GM21423 (cell line): Measurements from ENCODE around the gene CILP.

ENCODE experiments used
- ATAC-seq: cut with Tn5 transposase; IDR thresholded peaks from one replicate; pipeline ENCODE4 v1.9.1; 2021; ENCODE audit warnings: mild to moderate bottlenecking, moderate library complexity; ENCODE audit not compliant: unreplicated experiment

CILP gene

DNA sequence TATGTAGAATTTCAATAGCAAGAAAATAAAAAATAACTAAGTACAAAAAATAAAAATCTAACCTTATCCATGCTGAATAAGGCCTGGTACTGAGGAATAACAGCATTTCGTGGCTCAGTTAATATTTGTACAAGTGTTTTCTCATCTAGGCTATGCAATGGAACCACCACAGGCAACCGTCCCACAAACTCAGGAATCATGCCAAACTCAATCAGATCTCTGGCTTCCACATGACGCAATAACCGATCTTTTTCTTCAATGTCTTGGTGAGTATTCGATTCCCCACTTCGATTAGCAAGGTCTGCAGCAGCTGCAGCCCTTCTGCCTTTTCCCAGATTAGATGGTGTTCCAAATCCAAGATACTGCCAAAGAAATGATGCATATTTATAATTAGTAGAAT, 56.6 kb downstream of the CILP start:
- no peak for ATAC-seq

DNA sequence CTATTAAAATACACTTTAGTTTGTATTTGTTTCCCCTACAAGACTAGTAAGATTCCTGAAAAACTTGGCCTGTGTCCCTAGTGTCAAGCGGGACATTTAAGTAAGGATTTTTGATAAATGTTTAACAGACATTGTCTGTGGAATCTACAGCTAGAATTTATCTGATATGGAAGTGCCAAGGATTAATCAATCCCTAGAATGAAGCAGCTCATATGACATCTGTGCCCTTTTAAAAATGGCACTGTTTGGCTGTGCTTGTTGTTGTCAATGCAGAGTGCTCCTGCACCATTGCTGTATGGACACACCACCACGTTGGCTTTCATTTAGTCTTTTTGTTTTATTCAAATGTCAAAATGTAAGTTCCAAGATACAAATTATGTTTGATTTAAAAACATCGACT, 63.4 kb downstream of the CILP start:
- no peak for ATAC-seq

DNA sequence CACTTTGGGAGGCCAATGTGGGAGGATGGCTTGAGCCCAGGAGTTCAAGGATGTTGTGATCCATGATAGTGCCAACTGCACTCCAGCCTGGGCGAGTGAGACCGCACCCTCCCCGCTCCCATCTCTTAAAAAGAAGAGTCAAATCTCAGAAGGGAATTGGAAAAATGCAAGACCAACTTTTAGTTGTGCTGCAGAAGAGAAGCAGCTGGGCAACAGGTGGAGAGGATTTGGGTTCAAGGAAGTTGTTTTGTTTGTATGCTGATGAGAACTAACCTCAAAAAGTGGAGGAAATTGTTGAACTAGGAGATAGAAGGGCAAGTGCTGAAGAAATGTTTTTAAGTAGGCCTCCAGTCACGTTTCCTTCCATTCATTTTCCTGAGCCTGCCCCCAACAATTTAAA, 64.8 kb downstream of the CILP start:
- ATAC-seq, result no peak
